Endometrium (tissue), 2 donors: ENCODE results near the gene PABPN1L.

Experiments used
- FAIRE-seq: peaks from 2 replicates; lab custom pipeline; 2012; peaks lifted over from hg19 to GRCh38; lab: Jason Lieb, UNC
- donor health status: control.
- donor health status: control.

PABPN1L gene

GRCh38 chr16:88866151-88866920 lies at the start of gene PABPN1L:
Gene PABPN1L (minus strand): TSS chr16:88866660. CDS start chr16:88866606, 54 bp downstream.
- no peak for FAIRE-seq

GRCh38 chr16:88915639-88916327 lies 49.3 kb upstream of the PABPN1L start:
- no peak for FAIRE-seq

GRCh38 chr16:88914750-88915368 lies 48.4 kb upstream of the PABPN1L start:
- no peak for FAIRE-seq

GRCh38 chr16:88913870-88914269 lies 47.4 kb upstream of the PABPN1L start:
- no peak for FAIRE-seq

DNA sequence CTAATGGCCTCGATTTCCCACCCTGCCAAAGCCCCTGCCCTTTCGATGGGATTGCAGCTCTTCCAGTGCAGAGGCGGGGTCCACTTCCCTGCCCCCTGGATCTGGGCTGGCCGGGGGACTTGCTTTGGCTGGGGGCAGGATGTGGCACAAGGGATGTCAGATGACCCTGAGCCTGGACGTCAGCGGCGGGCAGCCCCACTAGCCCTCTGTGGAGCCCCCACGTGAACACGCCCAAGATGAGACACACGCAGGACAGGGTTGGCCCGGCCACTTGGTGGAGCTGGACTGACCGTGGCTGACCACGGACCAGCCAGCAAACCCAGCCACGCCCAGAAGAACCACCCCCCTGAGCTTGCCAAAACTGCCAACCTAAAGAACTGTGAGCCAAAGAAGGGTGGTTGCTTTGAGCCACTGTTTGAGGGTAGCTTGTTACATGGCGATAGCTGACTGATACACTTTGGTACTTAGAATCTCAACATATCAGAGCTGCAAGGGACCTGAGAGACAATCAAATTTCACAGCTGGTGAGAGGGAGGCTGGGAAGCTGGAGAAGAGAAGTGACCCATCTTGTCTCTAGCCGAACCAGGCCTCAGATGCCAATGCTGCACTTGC lies 46.6 kb upstream of the PABPN1L start:
- FAIRE-seq: no peak

- FAIRE-seq: no peak
Observed at GRCh38 chr16:88912556-88912955, 46.1 kb upstream of the PABPN1L start.

DNA sequence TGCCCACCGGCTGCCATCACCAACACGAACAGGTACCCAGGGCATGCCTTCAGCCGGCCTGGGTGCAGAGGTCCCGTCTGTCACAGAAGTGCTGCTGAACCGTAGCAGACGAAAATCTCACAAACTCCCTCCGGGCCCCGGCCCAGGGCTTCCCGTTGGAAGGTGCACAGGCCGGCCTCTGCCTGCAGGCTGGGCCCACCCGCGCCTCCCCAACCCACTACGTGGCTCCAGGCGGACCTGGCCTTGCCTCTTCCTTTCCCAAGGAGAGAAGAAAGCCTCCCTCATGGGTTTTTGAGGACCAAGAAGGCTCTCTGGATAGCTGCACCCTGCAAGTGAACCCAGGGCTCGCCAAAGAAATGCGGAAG lies 45.5 kb upstream of the PABPN1L start:
- FAIRE-seq: no peak

DNA sequence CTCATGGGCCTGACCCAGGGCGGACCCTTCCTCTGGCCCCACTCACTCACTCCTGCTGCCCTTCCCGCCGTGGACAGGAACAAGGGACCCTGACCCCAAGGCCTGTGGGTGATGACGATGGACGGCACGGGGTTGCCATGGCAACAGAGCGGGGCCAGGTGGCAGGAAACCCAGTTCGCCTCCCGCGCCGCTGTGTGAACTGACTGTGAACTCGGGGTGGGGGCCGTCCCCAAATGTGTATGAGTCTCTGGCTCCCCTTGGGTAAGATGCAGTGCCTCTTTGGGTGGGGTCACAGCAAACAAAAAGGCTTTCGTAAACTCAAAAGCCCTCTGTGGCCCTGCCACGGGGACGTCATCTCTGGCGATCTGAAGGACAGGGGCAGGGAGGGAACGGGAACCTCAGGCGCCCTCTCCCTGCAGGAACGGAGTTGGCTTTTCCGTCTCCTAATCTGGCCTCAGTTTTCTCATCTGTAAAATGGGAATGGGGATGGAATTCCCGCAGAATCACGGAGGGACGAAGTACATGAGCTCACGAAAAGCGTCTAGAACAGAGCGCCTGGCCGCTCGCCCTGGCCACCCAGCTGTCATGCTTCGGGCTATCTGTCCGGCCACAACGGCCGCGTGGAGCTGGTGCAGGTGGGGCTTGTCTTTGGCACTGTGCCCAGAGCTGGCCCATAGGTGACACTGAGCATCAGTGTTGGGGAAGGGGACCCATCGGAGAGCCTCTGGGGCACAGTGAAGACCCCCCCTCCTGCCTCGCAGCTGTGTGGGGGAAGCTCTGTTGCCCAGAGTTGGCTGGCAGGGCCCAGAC lies 44.9 kb upstream of the PABPN1L start:
- no peak for FAIRE-seq

GRCh38 chr16:88910284-88911135 lies 44.0 kb upstream of the PABPN1L start:
- FAIRE-seq: no peak

GRCh38 chr16:88909431-88910210 lies 43.2 kb upstream of the PABPN1L start:
- no peak for FAIRE-seq

- FAIRE-seq: no peak
Observed at GRCh38 chr16:88908307-88908706, 41.8 kb upstream of the PABPN1L start.

DNA sequence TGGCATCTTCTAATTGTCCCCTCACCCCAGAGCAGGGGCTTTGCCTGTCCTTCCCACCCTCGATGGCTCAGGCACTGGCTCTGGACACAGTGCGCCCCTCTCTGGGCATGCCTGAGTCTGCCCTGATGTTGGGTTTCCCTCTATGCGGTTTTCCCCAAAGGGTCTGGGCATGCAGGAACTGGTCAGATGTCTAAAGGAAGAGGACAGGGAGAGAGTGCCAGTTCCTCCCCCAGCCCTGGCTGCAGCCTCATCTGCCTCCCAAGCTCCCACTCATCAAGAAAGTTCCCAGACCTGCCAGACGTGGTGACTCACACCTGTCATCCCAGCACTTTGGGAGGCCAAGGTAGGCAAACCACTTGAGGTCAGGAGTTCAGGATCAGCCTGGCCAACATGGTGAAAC lies 41.3 kb upstream of the PABPN1L start:
- no peak for FAIRE-seq

GRCh38 chr16:88906535-88907105 lies 40.2 kb upstream of the PABPN1L start:
- no peak for FAIRE-seq

DNA sequence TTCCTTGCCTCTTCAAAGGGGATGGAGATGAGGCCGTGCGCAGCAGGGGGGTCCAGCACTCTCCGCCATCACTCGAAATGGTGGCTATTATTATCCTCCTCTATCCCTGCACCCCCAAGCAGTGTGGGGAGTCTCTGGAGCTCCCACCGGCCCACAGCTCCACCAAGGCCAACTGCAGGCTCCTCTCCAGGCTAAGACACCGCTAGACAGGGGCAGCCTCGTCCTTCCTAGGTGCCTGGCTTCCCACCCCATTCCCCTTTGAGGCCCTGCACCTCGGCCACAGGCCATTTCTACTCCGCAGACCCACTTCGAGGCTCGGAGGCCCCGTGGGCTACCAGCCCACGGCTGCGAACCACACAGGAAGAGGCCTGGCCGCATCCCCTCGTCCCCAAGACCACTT lies 39.6 kb upstream of the PABPN1L start:
- no peak for FAIRE-seq

GRCh38 chr16:88905563-88905962 lies 39.1 kb upstream of the PABPN1L start:
- no peak for FAIRE-seq

DNA sequence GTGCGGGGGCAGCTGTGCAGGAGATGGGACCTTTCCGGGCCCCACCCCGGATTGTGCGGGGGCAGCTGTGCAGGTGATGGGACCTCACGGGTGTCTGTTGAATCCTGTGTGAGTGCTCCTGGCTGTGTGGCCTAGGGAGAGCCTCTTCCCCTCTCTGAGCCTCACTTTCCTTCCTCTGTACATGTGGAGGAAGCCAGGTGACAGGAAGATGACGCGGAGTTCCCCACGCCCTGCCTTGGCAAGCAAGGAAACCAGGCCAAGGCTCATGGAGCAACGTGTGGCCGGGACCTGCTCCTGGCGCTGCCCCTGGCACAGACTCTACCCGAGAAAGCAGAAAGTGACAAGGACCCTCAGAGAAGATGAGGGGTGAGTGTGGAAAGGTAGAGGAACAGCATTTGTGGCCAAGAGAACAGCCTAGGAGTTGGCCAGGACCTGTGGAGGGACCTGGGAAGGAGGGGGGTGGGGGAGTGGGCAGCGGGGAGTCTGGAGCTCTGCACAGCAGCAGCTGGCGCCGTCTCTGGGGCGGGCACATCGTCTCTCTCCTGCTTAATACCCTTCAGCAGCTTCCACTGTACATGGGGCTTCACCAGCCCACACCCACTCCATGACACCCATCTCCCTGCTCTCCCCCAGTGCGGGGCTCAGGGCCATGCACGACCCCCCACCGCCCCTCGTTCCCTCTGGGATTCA lies 38.4 kb upstream of the PABPN1L start:
- FAIRE-seq: no peak

DNA sequence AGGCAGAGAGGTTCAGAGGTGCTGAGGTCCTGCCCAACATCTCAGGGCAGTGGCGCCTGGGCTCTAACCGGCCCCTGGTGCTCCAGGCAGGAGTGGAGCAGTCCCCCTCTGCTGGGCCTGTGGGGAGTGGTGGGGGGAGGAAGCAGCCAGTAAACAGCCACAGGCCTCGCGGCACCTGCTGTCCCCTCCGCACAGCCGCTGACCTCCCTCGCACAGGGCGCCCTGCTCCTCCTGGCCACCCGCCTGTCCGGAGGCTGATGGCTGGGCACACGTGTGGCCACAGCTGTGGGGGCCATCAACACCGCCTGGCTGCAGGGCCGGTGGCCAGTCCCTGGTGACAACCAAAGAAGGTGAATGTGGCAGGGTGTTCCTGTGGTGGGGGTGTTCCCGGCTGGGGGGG lies 36.8 kb upstream of the PABPN1L start:
- FAIRE-seq: no peak

DNA sequence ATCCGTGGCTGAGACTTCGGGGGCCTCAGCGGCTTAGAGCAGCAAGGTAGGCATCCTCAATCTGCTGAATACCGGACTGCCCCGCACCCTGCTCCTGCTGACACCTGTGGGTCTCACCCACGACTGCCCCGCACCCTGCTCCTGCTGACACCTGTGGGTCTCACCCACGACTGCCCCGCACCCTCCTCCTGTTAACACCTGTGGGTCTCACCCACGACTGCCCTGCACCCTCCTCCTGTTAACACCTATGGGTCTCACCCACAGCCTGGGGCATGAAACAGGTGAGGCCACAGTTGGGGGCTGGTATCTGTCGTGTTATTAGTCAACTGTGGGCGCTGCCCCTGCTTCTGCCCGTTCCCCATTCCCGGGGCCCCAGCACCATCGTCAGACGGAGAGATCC lies 36.3 kb upstream of the PABPN1L start:
- FAIRE-seq: no peak

DNA sequence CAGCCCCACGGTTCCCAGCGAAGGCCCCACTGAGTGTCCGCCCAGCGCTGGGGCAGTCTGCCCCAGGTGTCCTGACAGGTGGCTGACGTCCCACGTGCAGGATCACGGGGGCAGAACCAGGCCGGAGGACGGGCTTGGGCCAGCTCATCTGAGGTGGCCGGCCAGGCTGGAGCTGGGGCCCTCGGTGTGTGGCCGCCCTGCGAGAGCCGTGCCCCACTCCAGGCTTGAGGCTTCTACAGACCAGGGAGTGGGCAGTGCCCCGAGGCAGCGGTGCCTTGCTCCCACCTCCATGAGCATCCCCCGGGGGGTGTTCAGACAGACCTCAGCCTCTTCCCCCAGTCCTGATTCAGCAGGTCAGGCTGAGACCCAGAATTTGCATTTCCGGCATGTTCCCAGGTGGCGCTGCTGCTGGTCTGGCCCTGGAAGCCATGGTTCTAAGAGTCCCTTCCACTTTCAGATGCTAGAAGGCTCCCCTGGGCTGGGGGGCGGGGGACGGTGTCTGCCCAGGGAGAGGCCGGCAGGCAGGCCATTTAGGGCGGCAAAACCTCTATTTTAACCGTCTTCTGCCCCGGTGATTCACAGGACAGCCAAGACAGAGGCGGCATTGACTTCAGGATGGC lies 35.4 kb upstream of the PABPN1L start:
- FAIRE-seq: no peak
